Activated gamma-delta T cell (primary cell): ENCODE data around the gene PAK6.

Source experiments
- DNase-seq: peaks from one replicate; lab custom pipeline; 2025; lab: John Stamatoyannopoulos, UW
- total RNA-seq, 2 donors: gene quantifications; one replicate each; lab custom pipeline; 2026; lab: John Stamatoyannopoulos, UW

The PAK6 gene
- total RNA-seq, result 0.56 to 2.2 reads per million in 2 donors

- no peak for DNase-seq
Observed at GRCh38 chr15:40238532-40239403, at the start of gene PAK6. Gene PAK6, plus strand, starts transcription at chr15:40239063. Its CDS starts 25,723 bp downstream, at chr15:40264786.

GRCh38 chr15:40190591-40190990 lies 48.3 kb upstream of the PAK6 start:
- DNase-seq, result no peak

- no peak for DNase-seq
Observed at GRCh38 chr15:40192942-40193341, 45.9 kb upstream of the PAK6 start.

DNA sequence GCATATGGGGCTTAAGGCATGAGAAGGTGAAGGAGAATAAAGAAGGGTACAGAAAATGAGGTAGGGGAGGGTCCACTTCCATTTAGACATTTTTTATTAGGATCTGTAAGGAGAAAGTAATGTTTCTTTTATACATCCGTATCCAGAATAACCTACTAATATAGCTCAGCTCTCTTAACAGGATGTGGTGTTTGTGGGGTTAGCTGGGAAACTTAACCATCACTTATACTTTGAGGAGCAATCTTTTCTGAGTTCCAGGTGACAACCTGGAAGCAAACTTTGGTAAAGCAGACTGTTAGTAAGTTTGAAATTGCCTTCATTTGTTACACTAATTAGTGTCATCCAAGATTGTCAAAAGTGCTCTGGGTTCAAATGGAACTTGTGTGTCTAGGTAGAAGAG lies 41.4 kb upstream of the PAK6 start:
- no peak for DNase-seq

- no peak for DNase-seq
Observed at GRCh38 chr15:40198355-40199085, 40.3 kb upstream of the PAK6 start.

DNA sequence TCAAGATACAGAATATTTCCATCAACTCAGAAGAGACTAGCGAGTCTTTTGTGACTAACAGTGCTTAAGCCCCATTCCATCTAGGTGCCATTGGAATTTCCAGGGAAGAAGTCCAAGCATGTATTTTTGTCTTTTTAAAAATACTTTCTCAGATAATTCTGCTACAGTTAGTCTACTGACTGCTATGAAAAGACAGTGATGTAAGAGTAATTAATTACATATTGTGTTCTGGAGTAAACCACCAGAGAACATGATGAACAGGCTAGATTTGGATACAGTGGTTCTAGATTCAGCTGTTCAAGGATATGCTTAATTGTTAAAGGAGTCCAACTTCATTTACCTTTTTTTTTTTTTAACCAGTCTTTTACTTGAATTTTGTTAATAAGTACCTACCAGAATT lies 34.8 kb upstream of the PAK6 start:
- DNase-seq, result no peak

- DNase-seq, result no peak
Observed at GRCh38 chr15:40217166-40217824, 21.6 kb upstream of the PAK6 start.

DNA sequence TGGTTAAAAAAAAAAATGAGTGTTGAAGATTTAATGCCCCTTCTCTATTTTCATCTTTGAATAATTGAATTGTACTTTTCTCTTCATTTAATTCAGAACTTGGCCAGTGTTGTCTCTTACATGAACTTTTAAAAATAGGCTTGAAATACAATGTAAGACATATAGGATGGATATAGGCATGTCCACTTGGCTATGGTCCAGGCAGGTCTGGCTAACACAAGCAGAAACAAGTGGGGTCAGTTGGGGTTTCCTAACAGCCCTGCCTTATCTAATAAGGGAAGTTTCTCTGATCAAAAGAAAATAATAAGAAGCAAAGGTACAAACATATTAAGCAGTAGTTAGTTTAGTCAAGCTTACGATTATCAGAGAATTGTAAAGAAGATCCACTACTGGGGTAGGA lies 19.1 kb upstream of the PAK6 start:
- DNase-seq, result no peak

- no peak for DNase-seq
Observed at GRCh38 chr15:40222131-40222530, 16.7 kb upstream of the PAK6 start.

DNA sequence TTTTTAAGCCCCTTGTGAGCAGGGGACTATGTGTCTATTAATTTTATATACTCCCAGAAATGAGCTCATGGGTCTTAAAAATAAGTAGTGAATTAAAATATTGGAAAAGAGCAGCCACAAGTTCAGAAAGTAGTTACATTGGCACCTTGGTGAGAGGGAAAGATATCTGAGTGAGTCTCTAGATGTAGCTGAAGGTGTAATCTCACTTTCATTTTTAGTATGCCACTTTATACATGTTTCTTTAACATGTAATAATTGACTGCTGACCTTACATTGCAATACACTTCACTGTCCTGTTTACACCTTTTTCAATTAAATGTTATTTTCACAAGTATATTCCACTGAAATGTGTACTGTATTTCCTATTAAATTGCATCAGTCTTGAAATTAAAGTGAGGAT lies 12.1 kb upstream of the PAK6 start:
- no peak for DNase-seq

DNA sequence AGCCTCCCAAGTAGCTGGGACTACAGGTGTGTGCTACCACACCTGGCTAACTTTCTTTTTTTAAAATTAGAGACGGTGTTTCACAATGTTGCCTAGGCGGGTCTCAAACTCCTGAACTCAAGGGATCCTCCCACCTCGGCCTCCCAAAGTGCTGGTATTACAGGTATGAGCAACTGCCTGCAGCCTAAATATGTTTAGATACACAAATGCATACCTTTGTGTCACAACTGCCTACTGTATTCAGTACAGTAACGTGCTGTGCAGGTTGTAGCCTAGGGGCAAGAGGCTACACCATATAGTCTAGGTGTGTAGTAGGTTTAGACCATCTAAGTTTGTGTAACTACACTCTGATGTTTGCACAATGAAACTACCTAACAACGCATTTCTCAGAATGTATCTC lies 9.5 kb upstream of the PAK6 start:
- DNase-seq, result no peak

DNA sequence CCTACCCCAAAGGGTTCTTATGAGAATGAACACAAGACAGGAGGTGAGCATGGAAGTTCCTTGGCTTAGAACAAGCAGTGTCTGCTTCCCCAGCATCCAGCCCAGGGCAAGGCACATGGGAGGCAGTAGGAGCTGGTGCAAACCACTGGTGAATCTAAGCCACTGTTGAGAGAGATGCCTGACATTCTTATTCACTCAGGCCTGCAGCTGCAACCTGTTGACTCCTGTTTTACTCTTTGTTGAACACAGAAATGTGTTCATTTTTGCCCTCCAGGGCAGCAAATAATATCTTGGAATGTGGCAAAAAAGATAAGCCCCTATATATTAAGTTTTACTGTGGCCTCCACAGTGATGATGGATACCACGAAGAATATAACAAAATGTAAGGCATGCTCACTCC lies 8.9 kb upstream of the PAK6 start:
- no peak for DNase-seq

- DNase-seq, result no peak
Observed at GRCh38 chr15:40232625-40233070, 6.2 kb upstream of the PAK6 start.

GRCh38 chr15:40233727-40234577 lies 4.9 kb upstream of the PAK6 start:
- DNase-seq, result no peak

GRCh38 chr15:40234783-40235182 lies 4.1 kb upstream of the PAK6 start:
- DNase-seq, result no peak

- DNase-seq, result no peak
Observed at GRCh38 chr15:40235201-40235885, 3.5 kb upstream of the PAK6 start.

- DNase-seq, result no peak
Observed at GRCh38 chr15:40239404-40239692, 485 bp downstream of the PAK6 start.

- DNase-seq, result no peak
Observed at GRCh38 chr15:40239693-40240618, 1.1 kb downstream of the PAK6 start.

GRCh38 chr15:40240619-40241221 lies 1.9 kb downstream of the PAK6 start:
- no peak for DNase-seq
